ENCODE results near the gene LRRC56. TPM values are rescaled to one million over a fixed set of nuclear protein-coding genes. Genes with fewer than 3 reads are reported as not detected.

The LRRC56 gene
- total and polyA plus RNA-seq, 2 experiments from 2014 or later, result 0.73 to 0.87 TPM

GRCh38 chr11:487571-488021 lies 49.7 kb upstream of the LRRC56 start (continued):
- TF ChIP-seq, protein P1, sequence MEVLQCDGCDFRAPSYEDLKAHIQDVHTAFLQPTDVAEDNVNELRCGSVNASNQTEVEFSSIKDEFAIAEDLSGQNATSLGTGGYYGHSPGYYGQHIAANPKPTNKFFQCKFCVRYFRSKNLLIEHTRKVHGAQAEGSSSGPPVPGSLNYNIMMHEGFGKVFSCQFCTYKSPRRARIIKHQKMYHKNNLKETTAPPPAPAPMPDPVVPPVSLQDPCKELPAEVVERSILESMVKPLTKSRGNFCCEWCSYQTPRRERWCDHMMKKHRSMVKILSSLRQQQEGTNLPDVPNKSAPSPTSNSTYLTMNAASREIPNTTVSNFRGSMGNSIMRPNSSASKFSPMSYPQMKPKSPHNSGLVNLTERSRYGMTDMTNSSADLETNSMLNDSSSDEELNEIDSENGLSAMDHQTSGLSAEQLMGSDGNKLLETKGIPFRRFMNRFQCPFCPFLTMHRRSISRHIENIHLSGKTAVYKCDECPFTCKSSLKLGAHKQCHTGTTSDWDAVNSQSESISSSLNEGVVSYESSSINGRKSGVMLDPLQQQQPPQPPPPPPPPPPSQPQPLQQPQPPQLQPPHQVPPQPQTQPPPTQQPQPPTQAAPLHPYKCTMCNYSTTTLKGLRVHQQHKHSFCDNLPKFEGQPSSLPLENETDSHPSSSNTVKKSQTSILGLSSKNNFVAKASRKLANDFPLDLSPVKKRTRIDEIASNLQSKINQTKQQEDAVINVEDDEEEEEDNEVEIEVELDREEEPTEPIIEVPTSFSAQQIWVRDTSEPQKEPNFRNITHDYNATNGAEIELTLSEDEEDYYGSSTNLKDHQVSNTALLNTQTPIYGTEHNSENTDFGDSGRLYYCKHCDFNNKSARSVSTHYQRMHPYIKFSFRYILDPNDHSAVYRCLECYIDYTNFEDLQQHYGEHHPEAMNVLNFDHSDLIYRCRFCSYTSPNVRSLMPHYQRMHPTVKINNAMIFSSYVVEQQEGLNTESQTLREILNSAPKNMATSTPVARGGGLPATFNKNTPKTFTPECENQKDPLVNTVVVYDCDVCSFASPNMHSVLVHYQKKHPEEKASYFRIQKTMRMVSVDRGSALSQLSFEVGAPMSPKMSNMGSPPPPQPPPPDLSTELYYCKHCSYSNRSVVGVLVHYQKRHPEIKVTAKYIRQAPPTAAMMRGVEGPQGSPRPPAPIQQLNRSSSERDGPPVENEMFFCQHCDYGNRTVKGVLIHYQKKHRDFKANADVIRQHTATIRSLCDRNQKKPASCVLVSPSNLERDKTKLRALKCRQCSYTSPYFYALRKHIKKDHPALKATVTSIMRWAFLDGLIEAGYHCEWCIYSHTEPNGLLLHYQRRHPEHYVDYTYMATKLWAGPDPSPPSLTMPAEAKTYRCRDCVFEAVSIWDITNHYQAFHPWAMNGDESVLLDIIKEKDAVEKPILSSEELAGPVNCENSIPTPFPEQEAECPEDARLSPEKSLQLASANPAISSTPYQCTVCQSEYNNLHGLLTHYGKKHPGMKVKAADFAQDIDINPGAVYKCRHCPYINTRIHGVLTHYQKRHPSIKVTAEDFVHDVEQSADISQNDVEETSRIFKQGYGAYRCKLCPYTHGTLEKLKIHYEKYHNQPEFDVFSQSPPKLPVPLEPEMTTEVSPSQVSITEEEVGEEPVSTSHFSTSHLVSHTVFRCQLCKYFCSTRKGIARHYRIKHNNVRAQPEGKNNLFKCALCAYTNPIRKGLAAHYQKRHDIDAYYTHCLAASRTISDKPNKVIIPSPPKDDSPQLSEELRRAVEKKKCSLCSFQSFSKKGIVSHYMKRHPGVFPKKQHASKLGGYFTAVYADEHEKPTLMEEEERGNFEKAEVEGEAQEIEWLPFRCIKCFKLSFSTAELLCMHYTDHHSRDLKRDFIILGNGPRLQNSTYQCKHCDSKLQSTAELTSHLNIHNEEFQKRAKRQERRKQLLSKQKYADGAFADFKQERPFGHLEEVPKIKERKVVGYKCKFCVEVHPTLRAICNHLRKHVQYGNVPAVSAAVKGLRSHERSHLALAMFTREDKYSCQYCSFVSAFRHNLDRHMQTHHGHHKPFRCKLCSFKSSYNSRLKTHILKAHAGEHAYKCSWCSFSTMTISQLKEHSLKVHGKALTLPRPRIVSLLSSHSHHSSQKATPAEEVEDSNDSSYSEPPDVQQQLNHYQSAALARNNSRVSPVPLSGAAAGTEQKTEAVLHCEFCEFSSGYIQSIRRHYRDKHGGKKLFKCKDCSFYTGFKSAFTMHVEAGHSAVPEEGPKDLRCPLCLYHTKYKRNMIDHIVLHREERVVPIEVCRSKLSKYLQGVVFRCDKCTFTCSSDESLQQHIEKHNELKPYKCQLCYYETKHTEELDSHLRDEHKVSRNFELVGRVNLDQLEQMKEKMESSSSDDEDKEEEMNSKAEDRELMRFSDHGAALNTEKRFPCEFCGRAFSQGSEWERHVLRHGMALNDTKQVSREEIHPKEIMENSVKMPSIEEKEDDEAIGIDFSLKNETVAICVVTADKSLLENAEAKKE (CRISPR knock-in tag; IDR thresholded peaks at IDR 0.05), result no peak
- no peak for TF ChIP-seq ZNF114 (CRISPR knock-in tag; IDR thresholded peaks at IDR 0.05)

DNA sequence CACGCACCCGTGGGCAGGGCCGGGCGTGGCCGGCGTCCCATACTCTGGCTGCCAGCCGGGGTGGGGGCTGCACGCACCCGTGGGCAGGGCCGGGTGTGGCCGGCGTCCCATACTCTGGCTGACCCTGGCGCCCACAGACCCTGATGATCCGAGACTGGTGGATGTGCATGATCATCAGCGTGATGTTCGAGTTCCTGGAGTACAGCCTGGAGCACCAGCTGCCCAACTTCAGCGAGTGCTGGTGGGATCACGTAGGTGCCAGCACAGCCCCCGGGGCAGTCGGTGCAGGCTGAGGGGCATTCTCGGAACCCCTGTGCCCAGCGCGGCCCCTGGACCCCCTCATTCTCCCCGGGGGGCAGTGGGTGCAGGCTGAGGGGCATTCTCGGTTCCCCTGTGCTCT lies 49.3 kb upstream of the LRRC56 start:
- H3K27me3 Mint-ChIP-seq (ENCODE audit: insufficient read depth, low read depth, poor library complexity), result peaks cover 7% of the 10 kb centered on the region
- Histone ChIP-seq H3K27me3 (ENCODE audit: insufficient read depth) (no peaks in the 10 kb centered on the region), H3K4me1 (ENCODE audit: insufficient read depth) (no peaks in the 10 kb centered on the region), H3K79me2 (replicated peaks; ENCODE audit: insufficient read depth) (peaks cover 11% of the 10 kb centered on the region), H4K20me1 (replicated peaks; ENCODE audit: insufficient read depth) (no peaks in the 10 kb centered on the region), H3K9me2 (ENCODE audit: insufficient read depth) (no peaks in the 10 kb centered on the region), H3K4me3 (no peak overlapping the region), H2AFZ (no peak overlapping the region), H3F3A (replicated peaks; ENCODE audit: low read depth) (no peaks in the 10 kb centered on the region; the same call in 1 of the 2 replicates), H3K36me3 (ENCODE audit: insufficient read depth) (no peaks in the 10 kb centered on the region), H3K4me2 (no peak overlapping the region), H3K27ac (ENCODE audit: low read depth) (no peak overlapping the region)
- H3K36me3 Mint-ChIP-seq (ENCODE audit: low read depth), result peaks cover 13% of the 10 kb centered on the region
- DNase-seq (ENCODE audit: low spot score) (no peak), ATAC-seq (no peak)
- H3K4me1 Mint-ChIP-seq, result no peaks in the 10 kb centered on the region
- no peak overlapping the region for H3K27ac Mint-ChIP-seq
- H3K9me3 Mint-ChIP-seq, result no peaks in the 10 kb centered on the region
- H3K4me3 Mint-ChIP-seq, result no peak overlapping the region
- TF ChIP-seq ZNF114 (CRISPR knock-in tag; IDR thresholded peaks at IDR 0.05) (no peak), REST (IDR thresholded peaks at IDR 0.05; ENCODE audit: unreplicated experiment) (no peak), STAT1 (IDR thresholded peaks at IDR 0.05; ENCODE audit: unreplicated experiment) (no peak), CREB1 (CRISPR knock-in tag; IDR thresholded peaks at IDR 0.05; ENCODE audit: low read depth) (no peak), CTCF (conservative IDR thresholded peaks at IDR 0.05; ENCODE audit: low read depth in 2 of 2) (no peak), POLR2AphosphoS5 (IDR thresholded peaks at IDR 0.05; ENCODE audit: low read depth) (no peak)

Measured in GM23338 (cell line).